Myocyte (in vitro differentiated cells): Measurements from ENCODE around the gene KRTAP9-4. TPM values are rescaled to one million over a fixed set of nuclear protein-coding genes. Genes with fewer than 3 reads are reported as not detected.
"Not testable (repeated sequence)": the region's sequence is repeated elsewhere in the genome, so short reads cannot be mapped to it uniquely, and the experiment has no call there.

ENCODE experiments used
- DNase-seq: peaks from one replicate; pipeline ENCODE4 v3.0.0-alpha.2; 2012; ENCODE audit warnings: low read depth
- polyA plus RNA-seq: library from polyadenylated mRNA; unstranded; fragments of >200 nt; gene quantifications from one replicate; pipeline ENCODE4 v1.2.1, GENCODE V29; 2012; ENCODE audit warnings: missing spikeins
- total RNA-seq: library from RNA; depleted of rRNA; stranded (reverse); fragments of >200 nt; gene quantifications from 2 replicates; pipeline ENCODE4 v1.2.3, GENCODE V29; 2014

KRTAP9-4 gene, protein sequence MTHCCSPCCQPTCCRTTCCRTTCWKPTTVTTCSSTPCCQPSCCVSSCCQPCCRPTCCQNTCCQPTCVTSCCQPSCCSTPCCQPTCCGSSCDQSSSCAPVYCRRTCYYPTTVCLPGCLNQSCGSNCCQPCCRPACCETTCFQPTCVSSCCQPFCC
- not detected in 2 replicates for total RNA-seq
- polyA plus RNA-seq = not detected

DNA sequence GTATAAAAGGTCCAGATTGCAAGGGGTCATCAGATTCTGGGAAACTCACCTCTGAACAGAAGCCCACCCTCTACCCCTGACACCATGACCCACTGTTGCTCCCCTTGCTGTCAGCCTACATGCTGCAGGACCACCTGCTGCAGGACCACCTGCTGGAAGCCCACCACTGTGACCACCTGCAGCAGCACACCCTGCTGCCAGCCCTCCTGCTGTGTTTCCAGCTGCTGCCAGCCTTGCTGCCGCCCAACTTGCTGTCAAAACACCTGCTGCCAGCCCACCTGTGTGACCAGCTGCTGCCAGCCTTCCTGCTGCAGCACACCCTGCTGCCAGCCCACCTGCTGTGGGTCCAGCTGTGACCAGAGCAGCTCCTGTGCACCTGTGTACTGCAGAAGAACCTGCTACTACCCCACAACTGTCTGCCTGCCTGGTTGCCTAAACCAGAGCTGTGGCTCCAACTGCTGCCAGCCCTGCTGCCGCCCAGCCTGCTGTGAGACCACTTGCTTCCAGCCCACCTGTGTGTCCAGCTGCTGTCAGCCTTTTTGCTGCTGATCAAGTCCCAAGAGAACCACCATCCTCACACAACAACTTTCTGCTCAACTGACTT, at the start of gene KRTAP9-4:
Gene KRTAP9-4, plus strand, starts transcription at position 51 of the 604 bp plus-strand sequence. Its CDS starts 34 bp downstream, at position 85.
- DNase-seq = not testable (repeated sequence)

GRCh38 chr17:41211845-41212466, 37.5 kb upstream of the KRTAP9-4 start:
- DNase-seq = peak; percentile 56

- DNase-seq = peak; percentile 31
These were observed 36.8 kb upstream of the KRTAP9-4 start for GRCh38 chr17:41212524-41213169.

DNA sequence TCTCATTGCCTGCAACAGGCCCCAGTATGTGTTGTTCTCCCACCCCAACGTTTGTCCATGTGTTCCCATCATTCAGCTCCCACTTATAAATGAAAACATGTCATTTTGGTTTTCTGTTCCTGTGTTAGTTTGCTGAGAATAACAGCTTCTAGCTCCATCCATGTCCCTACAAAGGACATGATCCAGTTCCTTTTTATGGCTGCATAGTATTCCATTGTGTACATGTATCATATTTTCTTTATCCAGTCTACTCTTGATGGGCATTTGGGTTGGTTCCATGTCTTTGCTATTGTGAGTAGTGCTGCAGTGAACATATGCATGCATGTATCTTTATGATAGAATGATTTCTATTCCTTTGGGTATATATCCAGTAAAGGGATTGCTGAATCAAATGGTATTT, 33.8 kb upstream of the KRTAP9-4 start:
- DNase-seq = no peak

DNA sequence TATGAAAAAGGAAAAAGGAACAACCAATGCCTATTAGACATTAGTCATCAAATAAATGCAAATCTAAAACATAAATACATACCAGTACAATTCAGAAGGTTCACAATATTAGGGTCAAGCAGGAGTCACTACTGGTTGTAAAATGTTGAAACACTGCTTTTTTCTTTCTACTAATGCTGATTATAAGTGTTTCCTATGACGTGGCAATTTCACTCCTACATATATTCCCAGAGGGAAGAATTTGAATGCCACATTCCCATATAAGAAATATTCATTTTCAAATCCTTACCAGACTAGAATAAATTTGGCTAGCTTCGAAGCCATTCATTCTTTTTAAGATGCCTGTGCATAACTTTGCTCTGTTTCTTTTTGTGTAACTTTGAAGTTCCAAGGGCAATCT, 25.7 kb upstream of the KRTAP9-4 start:
- DNase-seq = no peak

- DNase-seq = no peak
These were observed 23.4 kb upstream of the KRTAP9-4 start for GRCh38 chr17:41226051-41226450.

DNA sequence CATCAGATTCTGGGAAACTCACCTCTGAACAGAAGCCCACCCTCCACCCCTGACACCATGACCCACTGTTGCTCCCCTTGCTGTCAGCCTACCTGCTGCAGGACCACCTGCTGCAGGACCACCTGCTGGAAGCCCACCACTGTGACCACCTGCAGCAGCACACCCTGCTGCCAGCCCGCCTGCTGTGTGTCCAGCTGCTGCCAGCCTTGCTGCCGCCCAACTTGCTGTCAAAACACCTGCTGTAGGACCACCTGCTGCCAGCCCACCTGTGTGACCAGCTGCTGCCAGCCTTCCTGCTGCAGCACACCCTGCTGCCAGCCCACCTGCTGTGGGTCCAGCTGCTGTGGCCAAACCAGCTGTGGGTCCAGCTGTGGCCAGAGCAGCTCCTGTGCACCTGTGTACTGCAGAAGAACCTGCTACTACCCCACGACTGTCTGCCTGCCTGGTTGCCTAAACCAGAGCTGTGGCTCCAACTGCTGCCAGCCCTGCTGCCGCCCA, 22.8 kb upstream of the KRTAP9-4 start, which contains the start of gene KRTAP9-2:
Gene KRTAP9-2, plus strand, starts transcription at position 51 of the 498 bp plus-strand sequence. Its CDS starts 7 bp downstream, at position 58.
- not testable (repeated sequence) for DNase-seq

DNA sequence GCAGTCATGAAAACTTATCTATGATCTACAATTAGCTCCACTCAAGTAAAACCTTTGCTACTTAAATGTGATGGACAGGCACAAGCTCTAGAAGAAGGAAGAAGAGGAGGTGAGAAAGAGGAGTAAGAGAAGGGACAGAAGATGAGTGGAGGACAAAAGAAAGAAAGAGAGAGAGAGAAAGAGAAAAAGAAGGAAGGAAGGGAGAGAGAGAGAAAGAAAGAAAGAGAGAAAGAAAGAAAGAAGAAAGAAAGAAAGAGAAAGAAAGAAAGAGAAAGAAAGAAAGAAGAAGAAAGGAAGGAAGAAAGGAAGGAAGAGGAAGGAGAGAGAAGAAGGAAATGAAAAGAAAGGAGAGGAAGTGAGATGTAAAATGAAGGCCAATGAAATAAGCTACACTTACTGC, 19.4 kb upstream of the KRTAP9-4 start:
- no peak for DNase-seq

GRCh38 chr17:41231731-41232130, 17.8 kb upstream of the KRTAP9-4 start:
- DNase-seq = no peak

DNA sequence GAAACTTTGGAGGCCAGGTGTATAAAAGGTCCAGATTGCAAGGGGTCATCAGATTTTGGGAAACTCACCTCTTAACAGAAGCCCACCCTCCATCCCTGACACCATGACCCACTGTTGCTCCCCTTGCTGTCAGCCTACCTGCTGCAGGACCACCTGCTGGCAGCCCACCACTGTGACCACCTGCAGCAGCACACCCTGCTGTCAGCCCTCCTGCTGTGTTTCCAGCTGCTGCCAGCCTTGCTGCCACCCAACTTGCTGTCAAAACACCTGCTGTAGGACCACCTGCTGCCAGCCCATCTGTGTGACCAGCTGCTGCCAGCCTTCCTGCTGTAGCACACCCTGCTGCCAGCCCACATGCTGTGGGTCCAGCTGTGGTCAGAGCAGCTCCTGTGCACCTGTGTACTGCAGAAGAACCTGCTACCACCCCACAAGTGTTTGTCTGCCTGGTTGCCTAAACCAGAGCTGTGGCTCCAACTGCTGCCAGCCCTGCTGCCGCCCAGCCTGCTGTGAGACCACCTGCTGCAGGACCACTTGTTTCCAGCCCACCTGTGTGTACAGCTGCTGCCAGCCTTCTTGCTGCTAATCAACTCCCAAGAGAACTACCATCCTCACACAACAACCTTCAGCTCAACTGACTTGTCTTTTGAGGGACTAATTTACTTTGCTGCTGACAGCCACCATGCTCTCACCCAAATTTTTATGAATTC, 16.9 kb upstream of the KRTAP9-4 start, which contains the start of gene KRTAP9-3:
Gene KRTAP9-3, plus strand, starts transcription at position 51 of the 707 bp plus-strand sequence. Its CDS starts 53 bp downstream, at position 104.
- DNase-seq = peak; percentile 3

- DNase-seq = not testable (repeated sequence)
These were observed 12.4 kb upstream of the KRTAP9-4 start for GRCh38 chr17:41237116-41237515.

- peak; percentile 8 for DNase-seq
These were observed 11.5 kb upstream of the KRTAP9-4 start, which contains the start of gene KRTAP9-8 for GRCh38 chr17:41237949-41238437. TSS of gene KRTAP9-8 (plus strand) at chr17:41237999. CDS start at chr17:41238052, 53 bp downstream.

GRCh38 chr17:41246995-41247787, 2.3 kb upstream of the KRTAP9-4 start:
- DNase-seq = not testable (repeated sequence)

DNA sequence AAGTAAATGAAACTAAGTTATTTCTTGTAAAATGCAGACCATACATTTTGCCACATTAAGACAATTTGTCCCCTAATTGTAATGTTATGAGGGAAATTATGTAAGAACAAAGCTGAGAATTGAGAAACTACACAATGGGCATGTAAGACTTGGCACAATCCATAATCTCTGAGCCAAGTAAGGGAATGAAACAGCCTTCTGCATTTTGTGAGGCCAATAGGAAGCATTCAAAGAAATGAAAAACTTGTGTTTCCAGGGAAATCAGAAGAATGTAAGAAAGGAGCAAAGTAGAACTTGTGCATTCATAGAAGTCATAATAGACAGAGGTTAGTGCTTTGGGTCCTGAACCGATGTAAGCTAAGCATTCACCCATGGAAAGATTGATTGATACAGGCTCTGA, 1.8 kb downstream of the KRTAP9-4 start:
- no peak for DNase-seq

GRCh38 chr17:41254861-41255260, 5.4 kb downstream of the KRTAP9-4 start:
- DNase-seq = no peak

GRCh38 chr17:41255381-41256290, 6.1 kb downstream of the KRTAP9-4 start, which contains the start of gene KRTAP9-9:
TSS of gene KRTAP9-9 (plus strand) at chr17:41255384.
- DNase-seq = not testable (repeated sequence)

DNA sequence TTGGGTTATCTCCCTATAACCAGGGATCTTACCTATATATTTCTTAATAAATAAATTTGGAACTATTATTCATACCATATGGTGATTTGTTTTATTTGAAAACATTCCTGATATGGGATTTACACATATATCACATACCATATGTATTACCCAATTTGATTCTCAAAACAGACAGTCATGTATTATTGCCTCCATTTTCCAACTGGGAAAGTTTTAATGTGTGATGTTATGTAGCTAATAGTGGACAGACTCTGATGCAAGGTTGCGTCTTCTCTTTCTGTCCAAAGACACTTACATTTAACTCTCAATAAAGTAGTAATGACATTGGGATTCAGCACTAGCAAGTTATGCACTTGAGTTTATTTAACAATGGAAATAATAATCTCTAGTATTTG, 6.8 kb downstream of the KRTAP9-4 start:
- no peak for DNase-seq

- DNase-seq = no peak
These were observed 8.9 kb downstream of the KRTAP9-4 start for GRCh38 chr17:41258406-41258805.

DNA sequence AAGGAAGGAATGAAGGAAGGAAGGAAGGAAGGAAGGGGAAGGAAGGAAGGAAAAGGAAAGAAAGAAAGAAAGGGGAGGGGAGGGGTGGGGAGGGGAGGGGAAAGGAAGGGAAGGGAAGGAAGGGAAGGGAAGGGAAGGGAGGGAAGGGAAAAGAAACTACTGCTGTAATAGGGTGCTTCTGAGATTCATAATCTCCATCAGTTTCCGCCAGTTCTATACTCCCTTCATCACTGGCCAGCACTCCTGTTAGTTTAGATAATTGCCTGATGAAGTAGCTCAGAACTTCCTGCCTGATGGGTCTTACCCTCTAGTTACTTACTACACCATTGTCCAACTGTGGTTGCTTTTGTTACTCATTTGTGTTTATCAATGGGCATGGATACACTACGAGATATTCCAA, 13.7 kb downstream of the KRTAP9-4 start:
- no peak for DNase-seq
